Spleen (tissue), 7 donors: Measurements from ENCODE around the gene NUDT16.

Experiments used
- POLR2AphosphoS5 ChIP-seq, 3 donors: sonication (generic); formaldehyde crosslinking; IDR thresholded peaks; one replicate each; pipeline ENCODE4 v1.5.1; 2017; ENCODE audit warnings: antibody characterized with exemption in 3 of 3
- TF ChIP-seq, protein P1 (sequence below), 11 experiments: fragments of 200-600 bp in 7 of 11; fragments of 450-650 bp in 4 of 11; sonication (generic) in 4 of 11; IDR thresholded peaks in 8 of 11; conservative IDR thresholded peaks in 3 of 11; 1 replicate in 7 of 11; 2 replicates in 4 of 11; pipeline versions ENCODE4 v1.4.0 to v1.8.0; 2016 to 2021; ENCODE audit warnings: antibody characterized with exemption in 11 of 11, inconsistent platforms in 4 of 11, mild to moderate bottlenecking in 1 of 11
- donor health status: DM: no; HTN: no; CAD: no; lungs with moderate emphysema.
- donor health status: DM: no; HTN: no; CAD: no.
- donor health status: DM: no; HTN: no; CAD: no.

- TF ChIP-seq, protein P1, sequence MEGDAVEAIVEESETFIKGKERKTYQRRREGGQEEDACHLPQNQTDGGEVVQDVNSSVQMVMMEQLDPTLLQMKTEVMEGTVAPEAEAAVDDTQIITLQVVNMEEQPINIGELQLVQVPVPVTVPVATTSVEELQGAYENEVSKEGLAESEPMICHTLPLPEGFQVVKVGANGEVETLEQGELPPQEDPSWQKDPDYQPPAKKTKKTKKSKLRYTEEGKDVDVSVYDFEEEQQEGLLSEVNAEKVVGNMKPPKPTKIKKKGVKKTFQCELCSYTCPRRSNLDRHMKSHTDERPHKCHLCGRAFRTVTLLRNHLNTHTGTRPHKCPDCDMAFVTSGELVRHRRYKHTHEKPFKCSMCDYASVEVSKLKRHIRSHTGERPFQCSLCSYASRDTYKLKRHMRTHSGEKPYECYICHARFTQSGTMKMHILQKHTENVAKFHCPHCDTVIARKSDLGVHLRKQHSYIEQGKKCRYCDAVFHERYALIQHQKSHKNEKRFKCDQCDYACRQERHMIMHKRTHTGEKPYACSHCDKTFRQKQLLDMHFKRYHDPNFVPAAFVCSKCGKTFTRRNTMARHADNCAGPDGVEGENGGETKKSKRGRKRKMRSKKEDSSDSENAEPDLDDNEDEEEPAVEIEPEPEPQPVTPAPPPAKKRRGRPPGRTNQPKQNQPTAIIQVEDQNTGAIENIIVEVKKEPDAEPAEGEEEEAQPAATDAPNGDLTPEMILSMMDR (IDR thresholded peaks at IDR 0.05 in 8 of 11, conservative IDR thresholded peaks at IDR 0.05 in 3 of 11): no peak
- TF ChIP-seq POLR2AphosphoS5 (IDR thresholded peaks at IDR 0.05): no peak
These were observed 24.7 kb downstream of the NUDT16 start for GRCh38 chr3:131406274-131406673.
